ENCODE results near the gene UBR1. TPM values are rescaled to one million over a fixed set of nuclear protein-coding genes. Genes with fewer than 3 reads are reported as not detected.
"Not testable (repeated sequence)": the region's sequence is repeated elsewhere in the genome, so short reads cannot be mapped to it uniquely, and the experiment has no call there.

Gene UBR1
- total RNA-seq, 1 donor from 2014 or later: 19.5 TPM

DNA sequence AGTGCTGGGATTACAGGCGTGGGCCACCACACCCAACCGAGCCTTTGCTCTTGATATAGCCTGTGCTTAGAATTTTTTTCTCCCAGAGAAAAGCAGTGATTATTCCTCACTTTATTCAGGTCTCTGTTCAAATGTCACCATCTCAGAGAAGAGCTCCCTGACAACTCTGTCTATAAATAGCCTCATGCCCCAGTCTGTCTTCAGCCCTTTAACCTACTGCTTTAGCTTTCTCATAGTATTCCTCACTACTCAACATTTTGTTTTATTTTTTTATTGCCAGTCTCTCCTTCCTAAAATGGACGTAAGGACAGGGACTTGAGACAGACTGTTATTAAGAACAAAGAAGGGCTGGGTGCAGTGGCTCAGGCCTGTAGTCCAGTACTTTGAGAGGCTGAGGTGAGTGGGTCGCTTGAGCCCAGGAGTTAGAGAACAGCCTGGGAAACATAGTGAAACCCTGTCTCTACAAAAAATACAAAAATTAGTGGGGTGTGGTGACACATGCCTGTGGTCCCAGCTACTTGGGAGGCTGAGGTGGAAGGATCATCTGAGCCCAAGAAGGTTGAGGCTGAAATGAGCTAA lies 106.5 kb downstream of the UBR1 start:
- ATAC-seq (ENCODE audit: poor library complexity): peak; percentile 68
- intact Hi-C loops (cut with DNase I): no loop called here
- no peak for DNase-seq

GRCh38 chr15:42996871-42997270 lies 109.0 kb downstream of the UBR1 start:
- ATAC-seq (ENCODE audit: poor library complexity) (no peak), DNase-seq (no peak)
- intact Hi-C loops (cut with DNase I): no loop called here

DNA sequence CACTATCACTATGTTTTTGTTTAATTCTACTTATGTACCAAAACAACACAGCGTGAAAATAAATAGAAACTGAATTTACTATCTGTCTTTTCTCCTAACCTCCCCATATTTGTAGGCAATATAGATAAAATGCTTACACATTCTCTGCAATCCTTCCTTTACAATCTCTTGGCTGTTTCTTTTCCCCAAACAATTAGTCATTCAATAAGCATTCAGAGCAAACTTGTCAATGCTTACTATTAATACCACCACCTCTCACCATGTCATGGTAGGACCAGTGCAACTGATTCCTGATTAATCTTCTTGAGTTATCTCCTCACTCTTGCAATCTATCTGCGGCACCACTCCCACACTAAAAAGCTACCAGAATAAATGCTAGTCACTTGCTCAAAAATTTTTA lies 111.3 kb downstream of the UBR1 start:
- intact Hi-C loops (cut with DNase I): no loop called here
- no peak for DNase-seq

DNA sequence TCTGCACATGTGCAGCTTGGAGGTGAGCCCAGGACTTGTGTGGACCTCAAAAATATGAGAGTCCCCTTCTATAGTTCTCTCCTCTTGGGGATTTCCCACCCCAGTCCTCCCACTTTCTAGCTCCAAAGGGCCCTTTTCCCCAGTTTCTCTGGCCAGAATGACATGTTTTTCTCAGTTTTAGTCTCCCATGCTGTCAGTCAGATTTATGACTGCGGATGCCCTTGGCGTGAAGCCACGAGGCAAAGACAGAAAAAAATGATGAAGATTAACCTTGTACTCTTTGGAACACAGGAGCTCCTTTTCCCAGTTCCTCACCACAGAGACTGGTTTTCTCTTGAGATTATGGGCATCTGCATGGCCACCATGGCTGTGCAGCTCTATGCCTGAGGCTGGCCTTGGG lies 113.2 kb downstream of the UBR1 start:
- ATAC-seq (ENCODE audit: poor library complexity): no peak
- intact Hi-C loops (cut with DNase I): no loop called here
- DNase-seq: no peak

More for the DNA sequence above, 111.3 kb downstream of the UBR1 start:
- ATAC-seq (ENCODE audit: poor library complexity): no peak

- ATAC-seq (ENCODE audit: poor library complexity) (no peak), DNase-seq (no peak)
- intact Hi-C loops (cut with DNase I): no loop called here
These were observed 119.0 kb downstream of the UBR1 start for GRCh38 chr15:42986693-42987342.

DNA sequence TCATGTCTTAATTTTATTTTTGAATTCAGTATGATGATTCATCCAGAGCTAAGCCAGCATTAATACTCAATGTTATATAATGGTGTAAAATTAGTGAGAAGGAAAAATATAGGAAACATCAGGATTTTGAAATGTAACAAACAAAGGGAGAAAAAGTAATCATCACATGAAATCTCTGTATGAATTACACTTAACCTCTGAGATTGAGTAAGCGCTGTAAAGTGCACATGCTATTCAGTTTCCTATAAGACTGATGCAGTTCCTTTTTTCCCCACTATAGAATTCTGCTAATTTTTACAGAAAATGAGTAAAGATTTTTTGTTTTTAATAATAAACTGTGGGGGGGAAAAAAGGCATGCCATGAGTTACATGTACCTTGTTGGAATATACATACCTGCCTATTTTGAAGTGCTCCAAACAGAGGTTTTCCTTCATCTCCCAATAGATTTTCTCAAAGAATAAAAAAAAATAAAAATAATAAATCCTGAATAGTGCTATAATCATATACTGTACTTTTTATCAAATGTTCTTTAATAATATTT lies 121.3 kb downstream of the UBR1 start:
- DNase-seq: no peak
- no peak for ATAC-seq (ENCODE audit: poor library complexity)
- intact Hi-C loops (cut with DNase I): no loop called here

- DNase-seq; intact Hi-C loops (cut with DNase I); ATAC-seq (ENCODE audit: poor library complexity): not testable (repeated sequence)
These were observed 126.7 kb downstream of the UBR1 start for GRCh38 chr15:42979113-42979512.

- intact Hi-C loops (cut with DNase I): no loop called here
- no peak for ATAC-seq (ENCODE audit: poor library complexity)
These were observed 131.5 kb downstream of the UBR1 start for GRCh38 chr15:42974202-42974862.

GRCh38 chr15:42973114-42973513 lies 132.7 kb downstream of the UBR1 start:
- intact Hi-C loops (cut with DNase I): no loop called here
- no peak for ATAC-seq (ENCODE audit: poor library complexity)
- DNase-seq: no peak

More at GRCh38 chr15:42974202-42974862, 131.5 kb downstream of the UBR1 start:
- no peak for DNase-seq

DNA sequence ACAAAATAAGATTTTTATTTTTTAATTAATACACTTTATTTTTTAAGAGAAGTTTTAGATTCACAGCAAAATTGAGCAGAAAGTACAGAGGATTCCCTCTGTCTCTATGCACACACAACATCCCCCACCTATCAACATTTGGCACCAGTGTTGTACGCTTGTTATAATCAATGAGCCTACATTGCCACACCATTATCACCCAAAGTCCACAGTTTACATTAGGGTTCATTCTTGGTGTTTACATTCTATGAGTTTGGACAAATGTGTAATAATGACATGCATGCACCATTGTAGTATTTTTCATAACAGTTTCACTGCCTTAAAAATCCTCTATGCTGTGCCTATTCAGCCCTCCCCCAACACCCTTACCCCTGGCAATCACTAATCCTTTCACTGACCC lies 134.0 kb downstream of the UBR1 start:
- no peak for ATAC-seq (ENCODE audit: poor library complexity)
- no peak for DNase-seq
- intact Hi-C loops (cut with DNase I): no loop called here

DNA sequence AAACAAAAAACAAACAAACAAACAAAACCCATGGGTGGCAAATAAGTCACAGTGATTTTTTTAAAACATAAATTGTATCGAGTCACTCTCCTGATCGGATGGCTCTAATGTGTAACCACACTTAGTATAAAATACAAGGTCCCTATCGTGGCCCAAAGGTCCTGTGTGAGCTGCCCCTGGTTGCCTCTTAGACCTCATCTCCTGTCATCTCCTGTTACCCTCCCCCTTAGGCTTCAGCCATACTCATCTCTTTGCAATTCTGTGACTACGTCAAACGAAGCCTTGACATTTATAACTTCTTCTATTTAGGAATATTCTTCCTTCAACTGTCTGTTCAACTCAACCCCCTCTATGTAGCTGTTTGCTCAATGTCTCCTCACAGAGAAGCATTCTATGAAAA lies 141.4 kb downstream of the UBR1 start:
- intact Hi-C loops (cut with DNase I): no loop called here
- ATAC-seq (ENCODE audit: poor library complexity) (no peak), DNase-seq (no peak)

- intact Hi-C loops (cut with DNase I): no loop called here
- DNase-seq: no peak
- ATAC-seq (ENCODE audit: poor library complexity): no peak
These were observed 150.3 kb downstream of the UBR1 start for GRCh38 chr15:42955518-42955917.

DNA sequence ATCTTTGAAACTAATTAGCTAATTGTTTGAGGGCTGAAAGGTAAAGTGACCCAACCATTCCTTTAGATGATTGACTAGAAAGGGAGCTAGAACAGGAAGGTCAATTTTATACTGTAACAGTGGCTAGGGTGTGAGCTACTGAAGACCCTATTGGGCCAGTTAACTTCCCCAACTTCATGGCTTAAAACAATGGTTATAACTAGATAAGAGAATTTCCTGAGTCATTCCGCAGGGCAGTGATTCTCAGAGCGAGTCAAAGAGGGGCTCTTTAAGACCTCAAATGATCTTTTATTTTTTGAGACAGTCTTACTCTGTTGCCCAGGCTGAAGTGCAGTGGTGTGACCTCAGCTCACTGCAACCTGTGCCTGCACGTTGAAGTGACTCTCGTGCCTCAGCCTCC lies 151.5 kb downstream of the UBR1 start:
- no peak for DNase-seq
- intact Hi-C loops (cut with DNase I): no loop called here
- ATAC-seq (ENCODE audit: poor library complexity): no peak

DNA sequence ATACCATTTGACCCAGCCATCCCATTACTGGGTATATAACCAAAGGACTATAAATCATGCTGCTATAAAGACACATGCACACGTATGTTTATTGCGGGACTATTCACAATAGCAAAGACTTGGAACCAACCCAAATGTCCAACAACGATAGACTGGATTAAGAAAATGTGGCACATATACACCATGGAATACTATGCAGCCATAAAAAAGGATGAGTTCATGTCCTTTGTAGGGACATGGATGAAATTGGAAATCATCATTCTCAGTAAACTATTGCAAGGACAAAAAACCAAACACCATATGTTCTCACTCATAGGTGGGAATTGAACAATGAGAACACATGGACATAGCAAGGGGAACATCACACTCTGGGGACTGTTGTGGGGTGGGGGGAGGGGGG lies 156.9 kb downstream of the UBR1 start:
- ATAC-seq (ENCODE audit: poor library complexity); DNase-seq; intact Hi-C loops (cut with DNase I): not testable (repeated sequence)

GRCh38 chr15:42940527-42940926 lies 165.3 kb downstream of the UBR1 start:
- intact Hi-C loops (cut with DNase I): no loop called here
- no peak for DNase-seq
- ATAC-seq (ENCODE audit: poor library complexity): no peak

- DNase-seq: no peak
- no peak for ATAC-seq (ENCODE audit: poor library complexity)
- intact Hi-C loops (cut with DNase I): no loop called here
These were observed 166.0 kb downstream of the UBR1 start for GRCh38 chr15:42939841-42940240.

- no peak for ATAC-seq (ENCODE audit: poor library complexity)
- DNase-seq: no peak
These were observed 168.7 kb downstream of the UBR1 start for GRCh38 chr15:42937143-42937542.

DNA sequence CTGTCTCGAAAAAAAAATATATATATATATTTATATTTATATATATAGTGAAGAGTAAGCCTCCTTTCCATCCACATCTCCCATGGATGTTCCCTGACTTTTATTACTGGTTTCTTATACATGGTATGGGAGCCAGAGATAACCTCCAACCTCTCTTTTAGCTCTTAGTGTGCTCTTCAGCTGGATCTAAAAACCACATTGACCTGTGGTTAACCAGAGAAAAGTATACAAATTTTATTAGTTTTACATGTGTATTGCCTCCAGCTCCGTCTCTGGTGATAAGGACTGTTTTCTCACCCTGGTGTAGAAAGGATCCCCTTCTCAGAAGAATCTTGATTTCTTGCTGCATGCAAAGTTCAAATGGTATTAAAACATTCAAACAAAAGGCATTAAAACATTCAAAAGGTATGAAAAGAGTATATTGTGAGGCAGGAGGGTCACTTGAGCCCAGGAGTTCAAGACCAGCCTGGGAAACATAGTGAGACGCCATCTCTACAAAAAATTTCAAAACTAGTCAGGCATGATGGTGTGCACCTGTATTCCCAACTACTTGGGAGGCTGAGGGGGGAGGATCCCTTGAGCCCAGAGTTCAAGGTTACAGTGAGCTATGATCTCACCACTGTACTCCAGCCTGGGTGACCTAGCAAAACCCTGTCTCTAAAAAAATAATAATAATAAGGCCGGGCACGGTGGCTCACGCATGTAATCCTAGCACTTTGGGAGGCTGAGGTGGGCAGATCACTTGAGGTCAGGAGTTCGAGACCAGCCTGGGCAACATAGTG lies 171.8 kb downstream of the UBR1 start:
- intact Hi-C loops (cut with DNase I): no loop called here
- DNase-seq (no peak), ATAC-seq (ENCODE audit: poor library complexity) (no peak)

More at GRCh38 chr15:42937143-42937542, 168.7 kb downstream of the UBR1 start:
- intact Hi-C loops (cut with DNase I): no loop called here

DNA sequence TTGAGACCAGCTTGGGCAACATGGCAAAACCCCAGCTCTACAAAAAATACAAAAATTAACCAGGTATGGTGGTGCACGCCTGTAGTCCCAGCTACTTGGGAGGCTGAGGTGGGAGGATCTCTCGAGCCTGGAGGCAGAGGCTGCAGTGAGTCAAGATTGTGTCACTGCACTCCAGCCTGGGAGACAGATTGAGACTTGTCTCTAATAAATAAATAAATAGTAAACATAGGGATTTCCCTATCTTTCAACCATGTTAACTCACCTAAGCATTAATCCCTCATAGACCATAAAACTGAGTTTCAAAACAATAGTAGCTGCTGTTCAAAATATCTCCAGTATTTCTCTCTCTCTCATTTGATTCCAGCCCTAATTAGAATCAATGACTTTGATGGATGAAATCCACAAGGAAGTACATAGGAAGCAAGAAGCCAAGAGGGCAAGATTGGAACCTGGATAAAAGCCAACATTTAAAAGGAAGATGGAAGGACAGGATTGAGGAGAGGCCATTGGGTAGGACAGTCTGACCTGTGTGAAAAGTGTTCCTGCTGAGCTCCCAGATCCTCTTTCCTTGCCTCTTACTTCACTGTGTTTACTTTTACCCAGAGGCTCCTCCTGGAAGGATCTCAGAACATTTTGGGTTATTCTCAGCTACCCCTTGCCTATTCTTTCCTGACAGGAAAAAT lies 172.9 kb downstream of the UBR1 start:
- ATAC-seq (ENCODE audit: poor library complexity): no peak
- intact Hi-C loops (cut with DNase I): no loop called here
- no peak for DNase-seq
